Neural progenitor cell (in vitro differentiated cells): ENCODE data around the gene LYRM1. TPM values are rescaled to one million over a fixed set of nuclear protein-coding genes. Genes with fewer than 3 reads are reported as not detected.

Experiments used
- DNase-seq: peaks from one replicate; pipeline ENCODE4 v3.0.0-alpha.2; 2016; ENCODE audit warnings: low spot score
- H2AFZ ChIP-seq: fragments of 200-600 bp; sonication (generic); replicated peaks from 2 replicates; pipeline ENCODE4 v1.6.1; 2016; ENCODE audit warnings: antibody characterized with exemption
- H3F3A ChIP-seq: fragments of 200-600 bp; sonication (generic); 2 replicates; pipeline ENCODE4 v1.6.1; 2016; ENCODE audit warnings: antibody characterized with exemption, low read depth
- H3K27ac ChIP-seq: fragments of 200-600 bp; sonication (generic); 2 replicates; pipeline ENCODE4 v1.5.1; 2016; ENCODE audit warnings: mild to moderate bottlenecking
- H3K27me3 ChIP-seq: fragments of 200-600 bp; sonication (generic); 2 replicates; pipeline ENCODE4 v1.6.1; 2016; ENCODE audit warnings: mild to moderate bottlenecking, moderate library complexity
- H3K36me3 ChIP-seq: fragments of 200-600 bp; sonication (generic); 2 replicates; pipeline ENCODE4 v1.5.1; 2016
- H3K4me1 ChIP-seq: fragments of 200-600 bp; sonication (generic); 2 replicates; pipeline ENCODE4 v1.6.1; 2016; ENCODE audit warnings: mixed run types
- H3K4me2 ChIP-seq: fragments of 200-600 bp; sonication (generic); 2 replicates; pipeline ENCODE4 v1.6.1; 2016
- H3K4me3 ChIP-seq: fragments of 200-600 bp; sonication (generic); 2 replicates; pipeline ENCODE4 v1.5.1; 2016
- H3K79me2 ChIP-seq: fragments of 200-600 bp; sonication (generic); 2 replicates; pipeline ENCODE4 v1.6.1; 2016; ENCODE audit warnings: low read depth
- H3K9ac ChIP-seq: fragments of 200-600 bp; sonication (generic); 2 replicates; pipeline ENCODE4 v1.6.1; 2016
- H3K9me3 ChIP-seq: fragments of 200-600 bp; sonication (generic); 2 replicates; pipeline ENCODE4 v1.5.1; 2016; ENCODE audit warnings: low read depth
- H4K20me1 ChIP-seq: fragments of 200-600 bp; sonication (generic); 2 replicates; pipeline ENCODE4 v1.6.1; 2016; ENCODE audit warnings: low read depth
- H3K27ac Mint-ChIP-seq: 3 replicates; pipeline ENCODE4 v1.8.0; 2021; ENCODE audit warnings: mixed read lengths
- H3K27me3 Mint-ChIP-seq: 2 replicates; pipeline ENCODE4 v1.8.0; 2022; ENCODE audit warnings: low read depth, mild to moderate bottlenecking, inconsistent platforms, moderate library complexity, mixed read lengths; ENCODE audit not compliant: insufficient read depth
- H3K36me3 Mint-ChIP-seq: 3 replicates; pipeline ENCODE4 v1.8.0; 2021; ENCODE audit warnings: mixed read lengths
- H3K4me1 Mint-ChIP-seq: 3 replicates; pipeline ENCODE4 v1.8.0; 2021; ENCODE audit warnings: mixed read lengths
- H3K4me3 Mint-ChIP-seq: 3 replicates; pipeline ENCODE4 v1.8.0; 2021; ENCODE audit warnings: mild to moderate bottlenecking, moderate library complexity, mixed read lengths
- H3K9me3 Mint-ChIP-seq: 3 replicates; pipeline ENCODE4 v1.8.0; 2020; ENCODE audit warnings: mixed read lengths
- EZH2 ChIP-seq: fragments of 200-600 bp; sonication (generic); IDR thresholded peaks from 2 replicates; pipeline ENCODE4 v1.6.1; 2017; ENCODE audit warnings: antibody characterized with exemption, mild to moderate bottlenecking, moderate library complexity
- EZH2phosphoT487 ChIP-seq: fragments of 200-600 bp; sonication (generic); IDR thresholded peaks from 2 replicates; pipeline ENCODE4 v1.6.1; 2017; ENCODE audit warnings: antibody characterized with exemption
- total RNA-seq: library from RNA; depleted of rRNA; stranded (reverse); fragments of >200 nt; gene quantifications from 2 replicates; pipeline ENCODE4 v1.2.3, GENCODE V29; 2015; ENCODE audit warnings: low replicate concordance
- TF ChIP-seq, protein P1 (sequence below): fragments of 200-600 bp; sonication (generic); IDR thresholded peaks from 2 replicates; pipeline ENCODE4 v1.5.1; 2017; ENCODE audit warnings: antibody characterized with exemption, mild to moderate bottlenecking

Gene LYRM1
- total RNA-seq, 1 donor from 2014 or later = 61.8 TPM

GRCh38 chr16:20949660-20950059 lies 49.1 kb downstream of the LYRM1 start:
- TF ChIP-seq EZH2phosphoT487 (no peak), EZH2 (no peak)
- TF ChIP-seq, protein P1, sequence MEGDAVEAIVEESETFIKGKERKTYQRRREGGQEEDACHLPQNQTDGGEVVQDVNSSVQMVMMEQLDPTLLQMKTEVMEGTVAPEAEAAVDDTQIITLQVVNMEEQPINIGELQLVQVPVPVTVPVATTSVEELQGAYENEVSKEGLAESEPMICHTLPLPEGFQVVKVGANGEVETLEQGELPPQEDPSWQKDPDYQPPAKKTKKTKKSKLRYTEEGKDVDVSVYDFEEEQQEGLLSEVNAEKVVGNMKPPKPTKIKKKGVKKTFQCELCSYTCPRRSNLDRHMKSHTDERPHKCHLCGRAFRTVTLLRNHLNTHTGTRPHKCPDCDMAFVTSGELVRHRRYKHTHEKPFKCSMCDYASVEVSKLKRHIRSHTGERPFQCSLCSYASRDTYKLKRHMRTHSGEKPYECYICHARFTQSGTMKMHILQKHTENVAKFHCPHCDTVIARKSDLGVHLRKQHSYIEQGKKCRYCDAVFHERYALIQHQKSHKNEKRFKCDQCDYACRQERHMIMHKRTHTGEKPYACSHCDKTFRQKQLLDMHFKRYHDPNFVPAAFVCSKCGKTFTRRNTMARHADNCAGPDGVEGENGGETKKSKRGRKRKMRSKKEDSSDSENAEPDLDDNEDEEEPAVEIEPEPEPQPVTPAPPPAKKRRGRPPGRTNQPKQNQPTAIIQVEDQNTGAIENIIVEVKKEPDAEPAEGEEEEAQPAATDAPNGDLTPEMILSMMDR = no peak

DNA sequence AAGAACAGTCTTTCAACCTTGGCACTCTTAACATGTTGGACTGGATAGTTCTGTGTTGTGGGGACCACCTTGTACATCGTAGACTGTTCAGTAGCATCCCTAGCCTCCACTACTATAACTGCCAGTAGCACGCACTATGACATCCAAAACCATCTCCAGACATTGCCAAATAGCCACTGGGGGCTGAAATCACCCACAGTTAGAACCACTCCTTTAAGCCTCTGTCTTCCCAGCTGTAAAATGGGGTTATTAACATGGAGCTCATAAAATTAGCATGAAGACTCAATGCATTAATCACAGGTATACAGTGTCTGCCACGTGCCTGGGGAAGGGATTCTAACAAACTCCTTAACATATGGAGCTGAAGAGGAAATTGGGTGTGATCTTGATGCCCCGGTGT lies 49.7 kb downstream of the LYRM1 start:
- Histone ChIP-seq H3F3A (no peaks in the 10 kb centered on the region), H3K4me3 (no peak overlapping the region), H3K27me3 (no peaks in the 10 kb centered on the region), H3K4me1 (no peaks in the 10 kb centered on the region), H3K27ac (no peak overlapping the region), H3K9ac (no peak overlapping the region), H3K4me2 (no peak overlapping the region), H3K36me3 (no peaks in the 10 kb centered on the region), H4K20me1 (no peaks in the 10 kb centered on the region), H2AFZ (no peak overlapping the region), H3K79me2 (no peaks in the 10 kb centered on the region), H3K9me3 (no peaks in the 10 kb centered on the region)
- DNase-seq = no peak
- H3K36me3 Mint-ChIP-seq = no peaks in the 10 kb centered on the region
- no peak overlapping the region for H3K4me3 Mint-ChIP-seq
- no peak overlapping the region for H3K27ac Mint-ChIP-seq
- H3K27me3 Mint-ChIP-seq = peaks cover 2% of the 10 kb centered on the region
- H3K4me1 Mint-ChIP-seq = no peaks in the 10 kb centered on the region
- TF ChIP-seq EZH2 (no peak), EZH2phosphoT487 (no peak)
- TF ChIP-seq, protein P1 = no peak
- H3K9me3 Mint-ChIP-seq = no peaks in the 10 kb centered on the region

More at GRCh38 chr16:20949660-20950059, 49.1 kb downstream of the LYRM1 start:
- H3K36me3 Mint-ChIP-seq = no peaks in the 10 kb centered on the region
- Histone ChIP-seq H3K4me1 (no peaks in the 10 kb centered on the region), H3F3A (no peaks in the 10 kb centered on the region), H3K27ac (no peak overlapping the region), H3K79me2 (no peaks in the 10 kb centered on the region), H3K36me3 (no peaks in the 10 kb centered on the region), H2AFZ (no peak overlapping the region), H3K4me3 (no peak overlapping the region), H3K4me2 (no peak overlapping the region), H3K9ac (no peak overlapping the region), H3K27me3 (no peaks in the 10 kb centered on the region), H3K9me3 (no peaks in the 10 kb centered on the region), H4K20me1 (no peaks in the 10 kb centered on the region)
- DNase-seq = no peak
- H3K9me3 Mint-ChIP-seq = no peaks in the 10 kb centered on the region
- H3K4me1 Mint-ChIP-seq = no peaks in the 10 kb centered on the region
- no peak overlapping the region for H3K4me3 Mint-ChIP-seq
- H3K27ac Mint-ChIP-seq = no peak overlapping the region
- H3K27me3 Mint-ChIP-seq = peaks cover 1% of the 10 kb centered on the region

GRCh38 chr16:20952139-20952920 lies 51.8 kb downstream of the LYRM1 start:
- no peaks in the 10 kb centered on the region for H3K4me1 Mint-ChIP-seq
- TF ChIP-seq EZH2 (no peak), EZH2phosphoT487 (no peak)
- TF ChIP-seq, protein P1 = no peak

More at GRCh38 chr16:20952139-20952920, 51.8 kb downstream of the LYRM1 start:
- Histone ChIP-seq H3K79me2 (no peaks in the 10 kb centered on the region), H3K4me3 (no peak overlapping the region), H3K27me3 (no peaks in the 10 kb centered on the region), H3F3A (no peaks in the 10 kb centered on the region), H3K27ac (no peak overlapping the region), H3K4me2 (no peak overlapping the region), H4K20me1 (no peaks in the 10 kb centered on the region), H3K9me3 (no peaks in the 10 kb centered on the region), H3K36me3 (no peaks in the 10 kb centered on the region), H3K9ac (no peak overlapping the region), H3K4me1 (no peaks in the 10 kb centered on the region), H2AFZ (no peak overlapping the region)
- peaks cover 4% of the 10 kb centered on the region for H3K27me3 Mint-ChIP-seq
- no peak for DNase-seq
- H3K4me3 Mint-ChIP-seq = no peak overlapping the region
- no peaks in the 10 kb centered on the region for H3K36me3 Mint-ChIP-seq
- H3K27ac Mint-ChIP-seq = no peak overlapping the region
- no peaks in the 10 kb centered on the region for H3K9me3 Mint-ChIP-seq
